H1 (cell line): ENCODE results near the gene C14orf93.

Experiments
- BCL11A ChIP-seq, 2 experiments: IDR thresholded peaks; one replicate each; pipeline ENCODE4 v1.6.1; 2011; ENCODE audit warnings: low read depth in 2 of 2, low read length in 2 of 2, mild to moderate bottlenecking in 2 of 2
- CTCF ChIP-seq, 3 experiments: IDR thresholded peaks; 1 replicate in 2 of 3; 2 replicates in 1 of 3; pipeline versions ENCODE4 v1.5.1 to v1.6.1; 2011; ENCODE audit warnings: low read length in 3 of 3, mild to moderate bottlenecking in 3 of 3, inconsistent platforms in 2 of 3, low read depth in 1 of 3, moderate library complexity in 1 of 3; ENCODE audit not compliant: insufficient read depth in 1 of 3; ENCODE audit errors: control extremely low read depth in 1 of 3
- EP300 ChIP-seq, 2 experiments: IDR thresholded peaks; 1 replicate in 1 of 2; 2 replicates in 1 of 2; pipeline ENCODE4 v1.6.1; 2011 to 2012; ENCODE audit warnings: low read depth in 2 of 2, low read length in 2 of 2, mild to moderate bottlenecking in 2 of 2, borderline replicate concordance in 1 of 2, inconsistent platforms in 1 of 2, moderate library complexity in 1 of 2
- EZH2 ChIP-seq: fragments of 200-600 bp; sonication (generic); IDR thresholded peaks from 2 replicates; pipeline ENCODE4 v1.7.1; 2012; ENCODE audit warnings: low read depth, mild to moderate bottlenecking, moderate library complexity, low read length, inconsistent platforms; ENCODE audit not compliant: severe bottlenecking
- GABPA ChIP-seq: IDR thresholded peaks from 2 replicates; pipeline ENCODE4 v1.6.1; 2011; ENCODE audit warnings: mild to moderate bottlenecking, low read length, moderate library complexity, borderline replicate concordance; ENCODE audit not compliant: insufficient read depth
- POLR2A ChIP-seq, 2 experiments: IDR thresholded peaks; 1 replicate in 1 of 2; 2 replicates in 1 of 2; pipeline ENCODE4 v1.6.1; 2011; ENCODE audit warnings: low read depth in 2 of 2, low read length in 2 of 2, mild to moderate bottlenecking in 2 of 2; ENCODE audit errors: control extremely low read depth in 1 of 2
- POLR2AphosphoS5 ChIP-seq: IDR thresholded peaks from 2 replicates; pipeline ENCODE4 v1.6.1; 2011; ENCODE audit warnings: low read depth, low read length
- SIN3A ChIP-seq, 2 experiments: IDR thresholded peaks in 1 of 2; conservative IDR thresholded peaks in 1 of 2; 2 replicates each; pipeline ENCODE4 v1.6.1; 2011 to 2012; ENCODE audit warnings: low read length in 2 of 2, improper control_type of control experiment in 1 of 2, low read depth in 1 of 2, mild to moderate bottlenecking in 1 of 2
- SP1 ChIP-seq: IDR thresholded peaks from 2 replicates; pipeline ENCODE4 v1.6.1; 2011; ENCODE audit warnings: low read depth, low read length
- TAF1 ChIP-seq: IDR thresholded peaks from 2 replicates; pipeline ENCODE4 v1.6.1; 2011; ENCODE audit warnings: mild to moderate bottlenecking, low read depth, low read length
- USF2 ChIP-seq: IDR thresholded peaks from 2 replicates; pipeline ENCODE4 v1.6.1; 2011; ENCODE audit warnings: low read length, improper control_type of control experiment

- TF ChIP-seq GABPA: no peak
- TF ChIP-seq SP1: no peak
- TF ChIP-seq BCL11A (IDR thresholded peaks at IDR 0.05; ENCODE audit: low read depth in 2 of 2, low read length in 2 of 2): no peak
- TF ChIP-seq TAF1: no peak
- TF ChIP-seq EZH2: no peak
- TF ChIP-seq POLR2AphosphoS5: no peak
- no peak for TF ChIP-seq POLR2A (IDR thresholded peaks at IDR 0.05; ENCODE audit: control extremely low read depth in 1 of 2, low read depth in 2 of 2, low read length in 2 of 2)
- no peak for TF ChIP-seq SIN3A (conservative IDR thresholded peaks at IDR 0.05 in 1 of 2, IDR thresholded peaks at IDR 0.05 in 1 of 2; ENCODE audit: low read depth in 1 of 2, low read length in 2 of 2)
- no peak for TF ChIP-seq USF2
- TF ChIP-seq CTCF (IDR thresholded peaks at IDR 0.05; ENCODE audit: control extremely low read depth in 1 of 3, insufficient read depth in 1 of 3, low read depth in 1 of 3, low read length in 3 of 3): no peak
- TF ChIP-seq EP300 (IDR thresholded peaks at IDR 0.05; ENCODE audit: borderline replicate concordance in 1 of 2, low read depth in 2 of 2, low read length in 2 of 2): no peak
These were observed 21.0 kb upstream of the C14orf93 start for GRCh38 chr14:23030936-23031335.
